ENCODE results near the gene FSD1. TPM values are rescaled to one million over a fixed set of nuclear protein-coding genes. Genes with fewer than 3 reads are reported as not detected.

Gene FSD1
- total RNA-seq, 2 donors from 2014 or later: 8.3 to 13.1 TPM

GRCh38 chr19:4357095-4357797 lies 52.8 kb downstream of the FSD1 start:
- Mint-ChIP-seq H3K4me1 (no peaks in the 10 kb centered on the region), H3K27ac (peak overlapping the region; percentile 63), H3K36me3 (ENCODE audit: low read depth) (peaks cover 36% of the 10 kb centered on the region), H3K9me3 (no peaks in the 10 kb centered on the region), H3K4me3 (no peak overlapping the region), H3K27me3 (no peaks in the 10 kb centered on the region)
- ATAC-seq (replicated peaks): no peak

DNA sequence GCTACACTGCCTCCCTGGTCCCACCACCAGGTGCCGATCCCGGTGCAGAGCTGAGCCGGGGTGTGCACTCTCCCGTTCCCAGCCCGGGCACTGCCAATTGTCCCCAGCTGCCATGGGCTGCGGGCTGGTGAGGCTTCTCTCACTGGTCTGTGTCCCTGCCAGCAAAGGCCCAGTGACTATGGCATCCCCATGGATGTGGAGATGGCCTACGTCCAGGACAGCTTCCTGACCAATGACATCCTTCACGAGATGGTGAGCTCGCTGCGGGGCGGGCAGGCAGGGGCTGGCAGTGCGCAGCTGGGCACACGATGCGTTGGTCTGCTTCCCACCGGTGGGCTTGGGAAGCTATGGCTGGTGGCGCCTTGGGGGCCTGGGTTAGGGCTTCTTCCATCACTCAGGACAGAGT lies 53.5 kb downstream of the FSD1 start:
- Mint-ChIP-seq H3K36me3 (ENCODE audit: low read depth) (peaks cover 43% of the 10 kb centered on the region), H3K27me3 (no peaks in the 10 kb centered on the region), H3K9me3 (no peaks in the 10 kb centered on the region), H3K4me3 (no peak overlapping the region), H3K4me1 (no peaks in the 10 kb centered on the region), H3K27ac (peak overlapping the region; percentile 19)
- no peak for ATAC-seq (replicated peaks)

GRCh38 chr19:4358709-4359626 lies 54.6 kb downstream of the FSD1 start:
- no peak for ATAC-seq (replicated peaks)
- Mint-ChIP-seq H3K36me3 (ENCODE audit: low read depth) (peaks cover 54% of the 10 kb centered on the region), H3K4me3 (no peak overlapping the region), H3K9me3 (no peaks in the 10 kb centered on the region), H3K27ac (peak overlapping the region; percentile 22), H3K4me1 (no peaks in the 10 kb centered on the region), H3K27me3 (no peaks in the 10 kb centered on the region)

- Mint-ChIP-seq H3K9me3 (no peaks in the 10 kb centered on the region), H3K4me3 (no peak overlapping the region), H3K27me3 (no peaks in the 10 kb centered on the region), H3K27ac (no peak overlapping the region), H3K36me3 (ENCODE audit: low read depth) (peaks cover 59% of the 10 kb centered on the region), H3K4me1 (no peaks in the 10 kb centered on the region)
- peak; percentile 30 for ATAC-seq (replicated peaks)
Observed at GRCh38 chr19:4359627-4360000, 55.2 kb downstream of the FSD1 start.

GRCh38 chr19:4360081-4360569 lies 55.7 kb downstream of the FSD1 start:
- Mint-ChIP-seq H3K9me3 (no peaks in the 10 kb centered on the region), H3K4me3 (no peak overlapping the region), H3K27ac (peak overlapping the region; percentile 30), H3K36me3 (ENCODE audit: low read depth) (peaks cover 63% of the 10 kb centered on the region), H3K4me1 (no peaks in the 10 kb centered on the region), H3K27me3 (no peaks in the 10 kb centered on the region)
- ATAC-seq (replicated peaks): no peak

- ATAC-seq (replicated peaks): no peak
- Mint-ChIP-seq H3K36me3 (ENCODE audit: low read depth) (peaks cover 65% of the 10 kb centered on the region), H3K4me3 (no peak overlapping the region), H3K4me1 (no peaks in the 10 kb centered on the region), H3K9me3 (no peaks in the 10 kb centered on the region), H3K27ac (peak overlapping the region; percentile 30), H3K27me3 (no peaks in the 10 kb centered on the region)
Observed at GRCh38 chr19:4360641-4361151, 56.3 kb downstream of the FSD1 start.

GRCh38 chr19:4361152-4362046 lies 57.0 kb downstream of the FSD1 start:
- peaks cover 67% of the 10 kb centered on the region for H3K36me3 Mint-ChIP-seq (ENCODE audit: low read depth)
- H3K27ac Mint-ChIP-seq: peak overlapping the region; percentile 61
- no peak overlapping the region for H3K4me3 Mint-ChIP-seq
- H3K4me1 Mint-ChIP-seq: no peaks in the 10 kb centered on the region
- H3K9me3 Mint-ChIP-seq: no peaks in the 10 kb centered on the region
- H3K27me3 Mint-ChIP-seq: no peaks in the 10 kb centered on the region
- ATAC-seq (replicated peaks): no peak

DNA sequence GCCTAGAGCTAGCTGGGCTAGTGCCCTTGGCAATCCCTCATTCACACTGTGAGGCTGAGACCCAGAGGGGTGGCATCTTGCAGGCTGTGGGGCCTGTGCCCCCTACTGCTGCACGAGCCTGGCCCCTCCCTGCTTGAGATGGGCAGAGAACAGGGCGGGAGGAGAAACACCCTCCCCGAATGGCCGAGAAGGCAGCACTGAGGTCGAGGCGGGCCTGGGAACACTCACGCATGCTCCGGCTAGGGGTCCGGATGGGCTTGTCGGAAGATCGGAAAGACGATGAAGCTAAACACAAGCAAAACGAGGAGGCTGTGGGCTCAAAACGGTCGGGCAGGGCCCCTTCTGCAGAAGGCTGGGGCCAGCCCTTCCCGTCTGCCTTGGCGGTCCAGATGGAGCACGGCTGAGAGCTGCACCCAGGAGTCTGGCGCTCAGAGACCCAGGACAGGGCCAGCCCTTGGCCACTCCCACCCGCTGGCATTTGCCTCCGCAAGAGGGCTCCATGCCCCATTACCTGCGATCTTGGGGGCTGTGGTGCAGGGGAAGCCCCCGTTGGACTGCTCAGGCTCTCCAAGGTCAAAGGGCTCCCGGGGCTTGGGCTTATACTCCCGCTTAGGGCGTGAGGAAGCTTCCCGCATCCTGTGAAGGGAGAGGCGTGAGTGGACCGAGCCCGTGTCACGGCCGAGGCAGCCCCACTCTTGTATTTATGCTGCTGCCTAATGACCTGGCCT lies 57.9 kb downstream of the FSD1 start:
- peak overlapping the region; percentile 61 for H3K27ac Mint-ChIP-seq
- H3K4me3 Mint-ChIP-seq: no peak overlapping the region
- H3K9me3 Mint-ChIP-seq: no peaks in the 10 kb centered on the region
- ATAC-seq (replicated peaks): no peak
- H3K36me3 Mint-ChIP-seq (ENCODE audit: low read depth): peaks cover 70% of the 10 kb centered on the region
- no peaks in the 10 kb centered on the region for H3K4me1 Mint-ChIP-seq
- H3K27me3 Mint-ChIP-seq: no peaks in the 10 kb centered on the region

DNA sequence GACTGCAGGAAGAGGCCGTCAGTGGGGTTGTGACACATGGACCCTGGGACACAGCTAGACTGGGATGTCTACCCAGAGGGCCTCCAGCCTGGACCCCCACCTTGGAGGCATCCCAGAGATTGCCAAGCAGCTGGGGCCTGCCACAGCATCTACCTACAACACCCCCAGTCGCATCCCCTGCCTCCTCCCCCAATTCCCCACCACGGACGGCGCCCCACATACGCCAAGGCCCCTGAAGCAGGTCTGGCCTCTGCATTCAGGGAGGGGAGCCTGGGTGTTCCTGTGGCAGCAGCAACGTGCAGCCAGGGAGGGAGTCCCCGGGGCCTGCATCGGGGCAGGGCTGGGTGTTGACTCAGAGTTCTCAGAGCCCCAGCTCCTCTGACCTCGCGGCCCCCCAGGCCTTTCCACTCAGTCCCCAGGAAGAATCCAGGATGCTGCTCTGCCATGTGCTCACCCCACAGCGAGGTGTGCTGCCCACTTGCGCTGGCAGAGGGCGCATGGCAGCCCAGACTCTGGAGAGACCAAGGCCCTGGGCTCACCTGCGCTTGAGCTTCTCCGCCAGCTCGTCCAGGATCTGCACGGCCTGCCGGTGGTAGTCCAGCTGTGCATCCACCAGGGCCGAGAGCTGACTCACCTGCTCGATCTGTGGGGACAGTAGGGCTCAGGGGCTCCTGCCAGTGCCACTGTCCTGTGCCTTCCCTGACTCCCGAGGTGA lies 58.6 kb downstream of the FSD1 start:
- Mint-ChIP-seq H3K4me1 (no peaks in the 10 kb centered on the region), H3K36me3 (ENCODE audit: low read depth) (peaks cover 73% of the 10 kb centered on the region), H3K27me3 (no peaks in the 10 kb centered on the region), H3K4me3 (no peak overlapping the region), H3K27ac (peak overlapping the region; percentile 20), H3K9me3 (no peaks in the 10 kb centered on the region)
- no peak for ATAC-seq (replicated peaks)

GRCh38 chr19:4363571-4364304 lies 59.3 kb downstream of the FSD1 start:
- Mint-ChIP-seq H3K4me1 (peaks cover 3% of the 10 kb centered on the region), H3K36me3 (ENCODE audit: low read depth) (peaks cover 80% of the 10 kb centered on the region), H3K27me3 (no peaks in the 10 kb centered on the region), H3K9me3 (no peaks in the 10 kb centered on the region), H3K27ac (peak overlapping the region; percentile 20), H3K4me3 (no peak overlapping the region)
- no peak for ATAC-seq (replicated peaks)

DNA sequence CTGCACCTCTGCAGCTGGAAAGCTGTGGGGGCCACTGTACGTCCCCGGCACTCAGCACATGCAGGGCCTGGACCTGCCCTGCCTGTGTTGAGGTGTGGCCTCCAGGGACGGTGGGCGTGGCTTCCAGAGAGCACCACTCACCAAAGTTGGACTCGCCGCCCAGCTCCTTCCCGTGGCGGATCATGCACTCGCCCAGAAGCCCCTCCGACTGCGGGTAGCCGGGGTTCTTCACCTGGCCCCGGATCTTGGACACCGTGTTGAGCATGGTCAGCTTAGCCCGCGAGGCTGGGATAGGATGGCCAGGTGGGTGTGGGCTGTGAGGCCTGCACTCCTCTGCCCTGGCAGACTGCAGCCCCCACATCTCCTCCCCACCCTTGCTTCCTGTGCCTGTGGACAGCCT lies 60.9 kb downstream of the FSD1 start:
- Mint-ChIP-seq H3K9me3 (no peaks in the 10 kb centered on the region), H3K36me3 (ENCODE audit: low read depth) (peaks cover 73% of the 10 kb centered on the region), H3K4me1 (peaks cover 8% of the 10 kb centered on the region), H3K4me3 (no peak overlapping the region), H3K27ac (no peak overlapping the region), H3K27me3 (no peaks in the 10 kb centered on the region)
- ATAC-seq (replicated peaks): no peak

GRCh38 chr19:4365791-4366665 lies 61.6 kb downstream of the FSD1 start:
- Mint-ChIP-seq H3K27ac (no peak overlapping the region), H3K36me3 (ENCODE audit: low read depth) (peaks cover 69% of the 10 kb centered on the region), H3K4me1 (peaks cover 8% of the 10 kb centered on the region), H3K4me3 (no peak overlapping the region), H3K9me3 (no peaks in the 10 kb centered on the region), H3K27me3 (no peaks in the 10 kb centered on the region)
- no peak for ATAC-seq (replicated peaks)

Data from activated T-helper 17 cell treated with anti-CD3 and anti-CD28 coated beads, Interleukin-2, amount 50 U/mL, for 72 hours (primary cell).